ENCODE measurements around the gene SLC25A13. TPM values are rescaled to one million over a fixed set of nuclear protein-coding genes. Genes with fewer than 3 reads are reported as not detected.

SLC25A13 gene
- total and polyA plus RNA-seq, 2 of the 13 experiments (the other 11 are each of a cell fraction or from before 2014, with no cell fraction given): 36.2 to 84.9 TPM

- no peak for TF ChIP-seq ZNF484 (CRISPR knock-in tag; IDR thresholded peaks at IDR 0.05; ENCODE audit: borderline replicate concordance, low read depth)
- no peak for TF ChIP-seq ZNF724P (CRISPR knock-in tag; IDR thresholded peaks at IDR 0.05; ENCODE audit: borderline replicate concordance)
- TF ChIP-seq MAFG (CRISPR knock-in tag; IDR thresholded peaks at IDR 0.05): no peak
- TF ChIP-seq PHF21A (CRISPR knock-in tag; IDR thresholded peaks at IDR 0.05): peak; percentile 62
- TF ChIP-seq THYN1 (CRISPR knock-in tag; IDR thresholded peaks at IDR 0.05; ENCODE audit: borderline replicate concordance, low read depth): no peak
- no peak for TF ChIP-seq ZNF121 (CRISPR knock-in tag; IDR thresholded peaks at IDR 0.05)
- peak; percentile 42; the same call in 1 of the 2 replicates for TF ChIP-seq HNF1A (IDR thresholded peaks at IDR 0.05; ENCODE audit: low read depth)
- TF ChIP-seq HNF1A (CRISPR knock-in tag; IDR thresholded peaks at IDR 0.05; ENCODE audit: borderline replicate concordance): no peak; the same call in 1 of the 2 replicates
- peak; percentile 34; the same call in 1 of the 2 replicates for TF ChIP-seq NCOR1 (IDR thresholded peaks at IDR 0.05; ENCODE audit: borderline replicate concordance, low read length)
- peak; percentile 32; the same call in 1 of the 2 replicates for TF ChIP-seq HNF4A (CRISPR knock-in tag; IDR thresholded peaks at IDR 0.05)
- no peak for TF ChIP-seq STAT5B (CRISPR knock-in tag; IDR thresholded peaks at IDR 0.05)
- TF ChIP-seq CCDC6 (CRISPR knock-in tag; IDR thresholded peaks at IDR 0.05): no peak
- no peak for TF ChIP-seq YY1 (IDR thresholded peaks at IDR 0.05; ENCODE audit: insufficient read depth, insufficient replicate concordance, low read depth, low read length)
- no peak for TF ChIP-seq GTF2F1 (IDR thresholded peaks at IDR 0.05; ENCODE audit: low read length)
- TF ChIP-seq CEBPG (CRISPR knock-in tag; IDR thresholded peaks at IDR 0.05): peak; percentile 71
- TF ChIP-seq EZH2 (conservative IDR thresholded peaks at IDR 0.05; ENCODE audit: low read depth, low read length): no peak
- TF ChIP-seq HDAC1 (CRISPR knock-in tag; IDR thresholded peaks at IDR 0.05): peak; percentile 30; the same call in 1 of the 2 replicates
- no peak for TF ChIP-seq FOSL1 (CRISPR knock-in tag; IDR thresholded peaks at IDR 0.05; ENCODE audit: borderline replicate concordance)
- no peak for TF ChIP-seq GMEB2 (CRISPR knock-in tag; IDR thresholded peaks at IDR 0.05; ENCODE audit: low read depth)
- no peak for TF ChIP-seq MTA3 (CRISPR knock-in tag; IDR thresholded peaks at IDR 0.05)
- no peak for TF ChIP-seq ELF1 (CRISPR knock-in tag; IDR thresholded peaks at IDR 0.05)
- no peak for TF ChIP-seq NFYB (CRISPR knock-in tag; IDR thresholded peaks at IDR 0.05)
- TF ChIP-seq AGO2 (optimal IDR thresholded peaks at IDR 0.05; ENCODE audit: low read depth, low read length): no peak
- TF ChIP-seq CREB1 (IDR thresholded peaks at IDR 0.05): no peak
- peak; percentile 52 for TF ChIP-seq CREB1 (CRISPR knock-in tag; IDR thresholded peaks at IDR 0.05)
- TF ChIP-seq MAF1 (CRISPR knock-in tag; IDR thresholded peaks at IDR 0.05; ENCODE audit: borderline replicate concordance): no peak
- TF ChIP-seq KDM3A (CRISPR knock-in tag; IDR thresholded peaks at IDR 0.05; ENCODE audit: low read depth): no peak
Observed at GRCh38 chr7:96308253-96308949, 13.5 kb downstream of the SLC25A13 start (continued).
